GM04504 (cell line): ENCODE measurements around the gene ROCK2.
A peak's percentile ranks its signal among the peaks of the same experiment; 100 is the strongest.
"Not testable (repeated sequence)": the region's sequence is repeated elsewhere in the genome, so short reads cannot be mapped to it uniquely, and the experiment has no call there.

Source experiments
- DNase-seq: peaks from one replicate; pipeline ENCODE4 v3.0.0-alpha.2; 2012; ENCODE audit warnings: low read depth

The ROCK2 gene

DNA sequence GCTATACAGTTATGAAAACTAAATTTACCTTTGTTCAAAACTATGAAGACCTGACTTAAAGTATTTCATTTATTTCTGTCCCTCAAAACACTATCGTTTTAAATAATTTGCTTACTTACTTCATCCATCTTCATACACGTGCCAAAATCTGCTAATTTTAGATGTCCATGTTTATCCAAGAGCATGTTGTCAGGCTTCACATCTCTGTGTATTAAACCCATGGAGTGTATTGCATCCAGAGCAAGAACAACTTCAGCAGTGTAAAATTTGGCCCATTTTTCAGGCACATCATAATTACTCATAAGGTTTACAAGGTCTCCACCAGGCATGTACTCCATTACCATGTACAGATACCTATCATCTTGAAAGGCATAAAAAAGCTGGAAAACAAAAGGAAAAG is 108.9 kb downstream of the ROCK2 start:
- no peak for DNase-seq

DNA sequence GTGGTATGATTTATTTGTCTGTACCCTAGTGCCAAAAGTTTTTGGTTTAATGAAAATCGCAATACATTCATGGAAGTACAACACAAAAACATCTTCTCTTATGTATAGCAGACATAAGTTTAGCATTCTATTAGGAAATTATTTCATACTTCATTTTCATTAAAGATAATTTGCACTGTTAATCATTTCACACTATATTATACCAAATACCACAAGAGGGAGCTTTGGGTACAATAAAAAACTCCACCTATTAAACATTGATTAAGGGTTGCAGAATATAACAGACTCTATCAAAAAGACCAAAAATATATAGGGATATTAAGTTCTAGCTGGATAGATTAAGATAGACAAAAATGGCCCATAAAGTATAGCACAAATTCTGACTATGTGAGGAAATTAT is 110.1 kb downstream of the ROCK2 start:
- no peak for DNase-seq

DNA sequence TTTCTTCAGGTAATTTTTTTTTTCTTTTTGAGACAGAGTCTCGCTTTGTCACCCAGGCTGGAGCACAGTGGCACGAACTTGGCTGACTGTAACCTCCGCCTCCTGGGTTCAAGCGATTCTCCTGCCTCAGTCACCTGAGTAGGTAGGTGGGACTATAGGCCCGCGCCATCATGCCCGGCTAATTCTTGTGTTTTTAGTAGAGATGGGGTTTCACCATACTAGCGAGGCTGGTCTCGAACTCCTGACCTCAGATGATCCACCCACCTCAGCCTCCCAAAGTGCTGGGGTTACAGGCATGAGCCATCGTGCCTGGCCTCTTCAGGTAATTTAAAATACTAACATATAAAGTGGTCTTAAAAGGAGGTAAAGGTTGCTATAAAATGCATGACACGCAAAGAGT is 113.2 kb downstream of the ROCK2 start:
- not testable (repeated sequence) for DNase-seq

DNA sequence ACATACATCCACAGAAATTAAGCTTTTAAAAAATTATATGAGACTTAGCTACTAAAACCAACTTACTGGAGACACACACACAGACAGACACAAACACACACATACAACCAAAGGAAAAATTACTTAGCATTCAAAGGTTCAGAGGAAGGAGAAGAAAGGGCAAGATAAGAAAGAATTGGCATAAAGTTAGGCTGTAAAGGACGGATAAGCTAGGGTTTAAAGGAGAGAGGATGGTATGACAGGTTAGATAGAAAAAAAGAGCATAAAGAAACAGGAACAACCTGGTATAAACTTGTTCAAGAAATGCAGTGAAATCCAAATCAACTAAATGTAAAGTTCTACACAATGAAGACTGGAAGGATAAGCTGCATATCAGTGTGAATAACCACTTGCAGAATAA is 115.7 kb downstream of the ROCK2 start:
- DNase-seq: no peak

DNA sequence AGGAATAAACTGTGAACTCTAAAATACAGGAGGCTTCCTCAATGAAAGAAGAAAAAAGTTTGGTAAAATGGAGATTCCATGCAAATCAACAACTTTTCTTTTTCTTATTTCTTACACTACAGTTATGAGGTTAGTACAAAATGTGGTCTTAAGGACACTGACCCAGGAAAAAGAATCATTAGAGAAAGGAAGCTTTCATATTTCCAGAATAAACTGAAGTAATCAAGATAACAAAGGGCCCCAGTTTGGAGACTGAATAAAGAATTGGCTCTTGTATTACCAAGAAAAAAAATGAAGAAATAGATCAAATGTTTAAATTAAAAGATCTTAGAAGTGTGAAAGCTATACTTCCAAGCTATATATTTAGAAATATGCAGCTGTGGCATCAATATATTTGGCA is 116.8 kb downstream of the ROCK2 start:
- DNase-seq: no peak

DNA sequence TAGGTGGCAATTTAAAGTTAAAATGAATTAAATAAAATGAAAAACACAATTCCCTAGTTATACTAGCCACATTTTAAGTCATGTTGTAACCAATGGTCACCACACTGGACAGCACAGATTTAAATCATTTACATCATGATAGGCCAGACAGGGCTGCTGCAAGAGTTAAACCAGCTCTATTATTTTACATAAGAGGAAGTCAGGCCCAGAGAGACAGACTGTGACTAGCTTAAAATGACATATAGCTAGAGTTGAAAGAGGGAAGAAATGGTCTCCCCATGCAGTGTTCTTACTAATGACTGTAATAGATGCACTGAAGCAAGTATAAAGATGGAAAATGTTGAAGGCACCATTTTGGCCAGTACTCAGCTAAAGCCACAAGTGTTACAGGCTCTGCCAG is 119.5 kb downstream of the ROCK2 start:
- no peak for DNase-seq

DNA sequence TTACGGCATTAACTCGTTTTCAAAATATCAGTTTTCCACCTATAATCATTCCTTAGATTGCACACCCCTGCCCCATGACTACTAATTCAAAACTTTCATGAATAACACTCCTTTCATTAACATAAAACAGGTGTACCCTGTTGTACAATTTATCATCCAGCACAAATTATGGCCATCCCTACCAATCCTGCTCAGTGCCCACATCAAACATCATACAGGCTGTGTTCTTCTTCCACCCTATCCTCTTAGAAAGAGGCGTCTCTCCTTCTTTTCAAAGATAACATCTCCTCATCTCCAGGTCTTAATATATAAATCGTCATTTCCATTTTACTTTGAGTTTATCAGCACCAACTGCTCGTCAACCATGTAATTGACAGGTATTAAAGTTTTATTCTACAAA is 121.6 kb downstream of the ROCK2 start:
- no peak for DNase-seq

DNA sequence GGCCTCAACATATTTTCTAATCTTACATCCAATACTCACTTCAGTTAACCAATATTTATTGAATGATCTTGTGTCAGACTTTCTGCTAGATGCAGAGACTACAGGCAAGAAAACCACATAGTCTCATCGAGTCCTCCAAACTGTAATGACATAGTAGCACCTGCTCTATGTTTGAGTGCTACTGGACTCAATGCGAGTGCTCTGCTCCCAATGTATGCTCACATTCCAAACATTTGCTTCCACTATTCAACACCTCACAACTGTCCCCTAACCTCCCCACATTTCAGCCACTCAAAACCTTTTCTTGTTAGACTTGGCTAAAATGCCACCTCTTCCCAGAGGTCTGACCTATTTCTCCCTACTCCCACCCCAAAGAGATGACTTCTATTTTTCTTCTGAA is 124.0 kb downstream of the ROCK2 start:
- no peak for DNase-seq

DNA sequence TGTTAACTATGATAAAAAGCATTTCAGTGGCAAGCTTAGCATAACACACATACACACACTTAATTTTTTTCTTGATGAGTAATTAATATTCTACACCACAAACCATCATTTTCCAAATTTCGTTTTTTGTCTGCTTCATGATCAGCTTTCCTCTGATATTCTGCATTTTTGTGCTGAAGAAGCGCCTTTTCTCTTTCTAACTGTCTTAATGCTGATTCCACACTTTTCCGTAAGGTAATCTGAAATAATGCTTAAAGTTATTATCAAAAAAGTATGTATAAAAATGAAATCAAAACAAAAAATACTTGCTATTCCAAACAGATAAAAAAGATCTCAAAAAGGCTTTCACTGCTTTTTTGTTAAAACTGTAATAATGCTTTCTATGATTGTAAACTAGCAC is 129.0 kb downstream of the ROCK2 start:
- no peak for DNase-seq

DNA sequence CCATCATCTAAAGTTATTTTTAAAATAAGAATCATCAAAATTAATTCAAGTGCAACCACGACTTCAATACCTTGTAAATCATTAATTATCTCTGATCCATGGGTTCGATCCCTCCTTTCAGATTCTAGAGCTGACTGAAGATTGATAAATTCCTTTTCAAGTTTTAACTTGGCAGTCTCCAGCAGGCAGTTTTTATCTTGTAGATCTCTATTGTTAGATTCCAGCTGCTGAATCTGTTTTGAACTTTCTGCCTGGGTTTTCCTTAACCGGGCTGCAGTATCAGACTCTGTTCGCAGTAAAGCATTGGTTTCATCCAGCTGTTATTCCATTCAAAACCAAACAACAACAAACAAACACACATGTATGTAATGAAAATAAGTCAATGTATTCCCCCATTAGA is 129.7 kb downstream of the ROCK2 start:
- no peak for DNase-seq

DNA sequence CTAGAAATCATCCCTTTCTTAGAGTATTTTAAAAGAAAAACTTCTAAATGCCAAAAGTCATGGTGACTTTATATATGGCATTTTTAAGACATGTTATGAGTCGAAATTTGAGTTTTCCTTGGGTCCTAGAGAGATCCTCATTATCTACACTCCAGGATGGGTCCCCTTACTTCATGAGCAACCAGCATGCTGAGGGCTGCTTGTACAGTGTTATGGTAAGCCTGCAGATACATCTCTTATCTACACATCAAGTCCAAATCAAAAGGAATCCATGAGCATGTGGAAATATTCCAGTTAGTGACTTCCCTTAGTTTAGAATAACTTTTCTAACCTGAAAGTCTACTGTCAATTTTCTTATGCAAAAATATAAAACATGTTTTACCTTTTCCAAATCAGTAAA is 130.5 kb downstream of the ROCK2 start:
- DNase-seq: no peak

DNA sequence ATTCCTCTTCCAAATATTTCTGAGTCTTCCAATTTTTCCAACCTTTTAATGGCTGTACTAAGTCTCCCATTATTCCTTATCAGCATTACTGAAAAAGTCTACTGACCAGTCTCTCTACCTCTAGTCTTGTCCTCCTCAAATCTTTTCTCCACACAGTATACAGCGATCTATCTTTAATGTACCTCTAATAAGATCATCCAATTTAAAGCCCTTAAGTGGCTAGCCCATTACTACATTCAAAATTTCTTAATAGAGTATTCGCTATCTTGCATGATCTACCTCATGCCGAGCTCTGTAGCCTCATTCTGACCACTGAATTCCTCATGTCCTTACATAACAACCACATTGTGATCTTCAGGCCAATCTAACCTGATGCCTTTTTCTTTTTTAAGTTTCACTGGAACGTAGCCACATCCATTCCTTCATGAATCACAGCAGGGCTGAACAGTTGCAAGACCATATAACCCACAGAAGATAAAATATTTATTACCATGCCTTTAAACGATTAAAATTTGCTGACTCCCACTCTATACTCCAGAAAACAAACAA is 131.3 kb downstream of the ROCK2 start:
- peak; percentile 82 for DNase-seq

DNA sequence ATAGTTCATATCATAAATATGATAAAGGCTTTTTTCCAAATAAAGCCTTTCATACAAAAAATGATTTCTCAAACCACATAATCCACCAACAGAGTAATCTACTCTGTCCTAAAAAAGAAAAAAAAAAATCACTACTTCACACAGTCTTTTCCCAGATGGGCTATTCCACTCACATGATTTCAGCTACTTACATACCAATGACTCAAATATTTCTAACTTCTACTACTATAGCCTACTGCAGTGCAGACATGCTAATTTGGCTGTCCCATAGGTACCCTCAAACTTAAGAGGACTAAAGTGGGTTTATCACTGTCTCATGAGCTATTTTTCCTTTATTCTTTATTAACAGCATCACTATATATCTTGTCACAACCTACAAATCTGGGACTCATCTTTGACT is 131.8 kb downstream of the ROCK2 start:
- DNase-seq: no peak

DNA sequence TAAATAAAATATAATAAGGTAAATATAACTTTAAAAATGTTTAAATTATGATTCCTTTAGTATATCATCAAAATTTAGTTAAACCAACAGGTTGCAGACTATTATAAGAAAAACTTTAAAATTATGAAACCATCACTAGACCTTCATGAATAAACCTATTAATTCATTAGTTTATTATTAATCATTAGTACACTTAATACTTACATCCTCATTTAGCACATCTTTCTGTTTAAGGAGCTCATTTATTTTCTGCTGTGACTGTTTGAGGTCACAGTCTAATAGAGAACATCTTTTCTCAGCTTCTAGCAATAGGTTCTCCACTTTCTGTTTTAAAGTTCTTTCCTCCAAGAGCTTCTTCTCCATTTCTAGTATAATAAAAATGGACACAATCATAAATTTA is 136.4 kb downstream of the ROCK2 start:
- DNase-seq: no peak

DNA sequence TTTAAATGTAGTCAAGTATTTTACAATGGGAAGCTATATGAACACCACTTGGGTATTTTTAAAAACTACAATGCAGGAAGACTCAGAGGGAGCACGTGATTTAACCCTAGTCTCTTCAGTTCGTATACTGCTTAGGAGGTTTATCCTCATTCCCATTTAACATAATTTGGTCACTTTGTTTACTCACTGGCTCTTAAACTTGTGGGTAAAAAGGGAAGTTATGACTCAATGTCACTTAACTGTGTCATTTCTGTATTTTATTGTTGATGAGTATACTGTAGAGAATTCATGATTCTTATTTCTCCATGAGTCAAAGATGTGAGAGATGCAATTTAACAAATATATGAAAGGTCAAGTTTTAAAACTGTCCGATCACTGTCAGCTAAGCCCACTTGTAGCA is 141.0 kb downstream of the ROCK2 start:
- DNase-seq: peak; percentile 64

DNA sequence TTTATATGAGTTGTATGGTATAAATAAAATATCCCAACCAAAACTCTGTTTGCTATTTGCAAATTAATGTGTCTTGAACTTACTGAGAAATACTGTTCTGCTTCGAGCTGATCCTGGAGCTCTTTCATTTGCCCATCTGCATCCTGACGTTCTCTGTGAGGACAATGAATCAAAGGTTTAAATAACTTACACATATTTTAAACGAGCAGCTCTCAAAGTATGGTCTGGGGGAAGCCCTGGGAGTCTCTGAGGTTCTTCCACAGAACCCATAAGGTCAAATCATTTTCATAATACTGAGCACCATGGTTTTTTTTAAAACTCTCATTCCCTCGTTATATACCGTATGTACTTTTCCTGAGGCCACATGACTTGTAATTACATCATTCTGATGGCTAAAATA is 142.5 kb downstream of the ROCK2 start:
- DNase-seq: no peak

DNA sequence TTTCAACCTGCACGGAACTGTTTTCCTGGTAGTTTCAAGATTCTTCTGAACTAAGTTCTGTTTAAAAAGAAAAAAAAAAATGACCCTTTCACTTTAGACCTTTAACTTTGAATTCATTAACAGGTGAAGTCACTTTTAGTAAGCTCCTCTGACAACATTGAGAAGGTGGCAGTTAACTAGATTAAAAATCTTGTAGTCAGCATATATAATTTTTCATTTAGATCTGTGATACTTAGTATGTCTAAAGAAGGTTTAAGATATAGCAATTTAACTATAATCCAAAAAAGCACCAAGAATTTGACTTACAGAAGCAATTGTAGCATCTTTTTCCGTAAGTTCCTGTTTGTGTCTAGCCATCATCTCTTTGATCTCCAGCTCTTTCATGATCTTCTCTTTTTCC is 143.8 kb downstream of the ROCK2 start:
- no peak for DNase-seq

DNA sequence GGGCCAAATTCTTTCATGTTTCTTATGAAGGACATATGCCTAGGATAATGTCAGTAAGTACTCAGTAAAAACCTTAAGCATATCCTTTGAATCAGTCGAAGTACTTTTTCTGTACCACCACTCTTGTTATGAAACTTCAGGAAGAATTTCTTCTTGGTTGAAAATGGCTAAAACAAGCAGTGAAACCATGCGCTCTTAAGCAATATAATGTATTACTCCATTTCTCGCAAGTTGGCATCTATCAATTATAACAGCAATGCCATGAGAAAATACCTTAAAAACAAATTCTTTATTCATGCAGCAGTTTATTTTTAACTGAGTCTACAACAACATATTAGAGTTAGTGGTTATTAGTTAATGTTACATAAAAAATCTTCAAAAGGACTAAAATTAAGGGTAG is 148.2 kb downstream of the ROCK2 start:
- DNase-seq: no peak

DNA sequence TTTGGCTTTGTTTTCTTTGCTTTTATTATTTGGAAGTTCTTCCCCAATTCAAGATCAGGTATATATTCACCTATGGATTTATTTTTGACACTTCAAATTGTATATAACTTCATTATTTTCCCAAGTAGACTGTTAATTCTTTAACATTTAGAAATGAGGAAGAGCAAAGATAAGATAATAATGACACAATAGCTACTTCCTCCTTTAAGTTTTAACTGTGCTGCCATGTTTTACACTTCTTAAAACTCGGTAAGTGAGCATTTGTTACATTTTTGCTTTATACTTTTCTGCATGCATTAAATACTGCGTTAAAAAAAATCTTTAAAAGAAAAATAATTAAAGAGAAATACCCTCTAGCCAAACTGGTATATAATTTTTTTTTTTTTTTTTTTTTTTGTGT is 156.7 kb downstream of the ROCK2 start:
- no peak for DNase-seq

DNA sequence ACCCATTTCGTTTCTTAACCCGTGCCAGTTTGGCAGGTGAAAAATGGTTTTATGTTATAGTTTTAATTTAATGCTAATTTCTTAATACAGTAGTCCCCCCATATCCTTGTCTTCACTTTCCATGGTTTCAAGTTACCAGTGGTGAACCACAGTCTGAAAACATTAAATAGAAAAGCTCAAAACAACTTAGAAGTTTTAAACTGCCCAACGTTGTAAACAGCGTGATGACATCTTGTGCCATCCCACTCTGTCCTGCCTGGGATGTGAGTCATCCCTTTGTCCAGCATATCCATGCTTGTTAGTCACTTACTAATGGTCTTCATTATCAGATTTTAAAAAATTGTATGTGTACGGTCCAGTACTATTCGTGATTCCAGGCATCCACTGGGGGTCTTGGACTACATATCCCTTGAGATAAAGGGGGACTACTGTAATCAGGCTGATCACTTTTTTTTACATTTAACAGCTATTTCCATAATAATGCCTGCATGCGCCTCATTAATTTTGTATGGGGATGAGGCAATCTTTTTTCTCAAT is 157.3 kb downstream of the ROCK2 start:
- peak; percentile 68 for DNase-seq

DNA sequence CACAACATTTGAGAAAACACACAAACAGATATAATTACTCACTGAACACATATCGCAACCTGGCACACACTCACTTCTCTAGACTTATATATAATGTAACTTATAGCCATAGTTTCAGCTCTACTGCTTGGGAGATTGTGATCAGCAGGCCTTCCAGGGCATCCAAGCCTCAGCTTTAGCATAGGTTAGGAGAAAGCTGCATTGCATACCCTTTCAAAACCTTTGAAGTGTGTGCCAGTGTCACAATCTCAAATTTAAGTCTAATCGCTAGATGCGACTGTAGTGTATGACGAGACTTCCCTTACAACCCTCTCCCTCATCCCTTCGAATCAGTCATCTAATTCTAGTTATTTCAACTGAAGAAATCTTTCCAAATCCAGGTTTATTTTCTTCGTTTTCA is 158.3 kb downstream of the ROCK2 start:
- DNase-seq: no peak

DNA sequence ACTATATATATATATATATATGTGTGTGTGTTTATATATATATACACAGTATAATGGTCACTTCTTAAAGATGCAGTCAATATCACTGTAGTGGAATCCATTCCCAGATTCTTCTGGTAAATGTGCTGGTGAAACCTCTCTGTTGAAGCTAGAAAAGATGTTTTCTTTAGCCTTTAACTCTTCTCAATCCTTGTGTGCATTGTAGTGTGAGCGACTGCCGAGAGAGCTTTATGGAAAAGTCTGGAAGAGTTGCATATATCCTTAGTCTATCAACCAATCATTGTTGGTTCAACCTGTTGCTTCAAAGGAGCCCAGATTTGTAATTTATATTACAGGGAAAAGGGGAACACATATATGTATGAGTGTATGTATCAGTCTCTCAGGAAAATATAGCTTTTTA is 161.5 kb downstream of the ROCK2 start:
- DNase-seq: no peak

DNA sequence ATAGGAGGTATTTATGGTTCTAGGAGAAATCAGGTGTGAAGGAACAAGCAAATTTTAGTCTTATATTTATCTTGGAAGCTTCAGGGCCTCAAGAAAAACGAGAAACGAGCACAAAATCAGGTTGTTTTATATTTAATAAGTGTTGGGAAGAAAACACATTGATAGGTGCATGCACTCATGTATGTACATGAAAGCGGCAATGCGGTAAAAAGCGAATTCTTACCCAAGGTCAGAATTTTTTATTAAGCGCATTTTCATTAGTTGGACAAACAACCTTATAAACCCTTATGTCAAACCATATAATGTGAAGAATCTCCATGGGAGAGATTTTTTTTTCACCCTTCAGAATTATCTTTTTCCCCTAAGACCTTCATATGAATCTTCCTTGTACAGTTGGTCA is 163.8 kb downstream of the ROCK2 start:
- DNase-seq: no peak

DNA sequence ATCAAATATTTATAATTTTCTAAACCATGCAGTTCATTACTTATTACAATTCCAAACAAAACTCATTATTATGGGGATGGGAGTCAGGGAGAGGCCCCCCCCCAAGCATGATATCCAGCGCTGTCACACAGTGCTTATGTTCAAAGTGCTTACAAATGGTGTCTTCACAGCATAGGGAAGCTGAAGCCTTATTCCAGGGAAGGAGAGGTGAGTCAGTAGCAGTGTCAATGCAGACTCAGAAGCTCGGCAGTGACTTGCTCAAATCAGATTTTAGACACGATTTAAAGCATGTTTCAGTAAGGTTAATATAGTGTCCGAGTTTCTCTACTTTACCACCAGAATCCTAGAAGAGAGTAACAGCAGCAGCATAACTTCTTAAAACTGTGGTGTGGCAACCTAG is 164.5 kb downstream of the ROCK2 start:
- DNase-seq: no peak

DNA sequence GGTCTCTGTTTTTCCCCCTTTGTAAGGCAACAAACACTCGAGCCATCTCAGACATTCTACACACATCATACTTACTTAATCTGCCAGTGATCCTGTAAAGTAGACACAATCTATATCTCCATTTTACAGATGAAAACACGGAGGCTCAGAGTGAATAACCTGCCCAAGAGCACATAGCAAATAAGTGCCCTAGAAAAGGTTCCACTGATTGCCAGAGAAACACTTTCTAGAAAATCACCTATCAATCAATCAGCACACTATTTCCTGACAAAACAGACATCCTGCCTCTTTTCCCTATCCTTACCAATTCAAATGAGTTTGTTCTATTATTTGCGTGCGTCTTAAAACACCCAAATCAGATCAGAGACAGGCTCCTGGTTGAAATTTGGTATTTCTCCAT is 165.2 kb downstream of the ROCK2 start:
- no peak for DNase-seq
